ENCODE measurements around the gene EVI5L. TPM values are rescaled to one million over a fixed set of nuclear protein-coding genes. Genes with fewer than 3 reads are reported as not detected.

Gene EVI5L
- total and polyA plus RNA-seq, 2 donors (not counting 3 experiments of a cell fraction or from before 2014, with no cell fraction given): 11.9 to 13.5 TPM

- Histone ChIP-seq H3K79me2 (ENCODE audit: control insufficient read depth, insufficient read depth, low read length) (no peaks in the 10 kb centered on the region), H3K36me3 (ENCODE audit: control insufficient read depth in 2 of 2, extremely low read depth in 1 of 2, insufficient read depth in 2 of 2, low read length in 2 of 2) (no peaks in the 10 kb centered on the region), H2AFZ (ENCODE audit: low read depth, low read length) (no peak overlapping the region), H3K9me3 (replicated peaks; ENCODE audit: control insufficient read depth, insufficient read depth, low read length) (no peaks in the 10 kb centered on the region), H3K9me1 (replicated peaks; ENCODE audit: control insufficient read depth, extremely low read depth, insufficient read depth, low read length) (no peaks in the 10 kb centered on the region), H3K4me1 (ENCODE audit: control insufficient read depth, extremely low read depth, insufficient read depth, low read length) (no peaks in the 10 kb centered on the region), H3K9ac (replicated peaks; ENCODE audit: extremely low read depth, insufficient read depth, low read length) (no peak overlapping the region), H3K4me3 (replicated peaks in 1 of 3; ENCODE audit: insufficient read depth in 1 of 3, low read depth in 1 of 3, low read length in 3 of 3) (no peak overlapping the region), H3K27ac (ENCODE audit: insufficient read depth, low read depth, low read length) (no peak overlapping the region), H4K20me1 (replicated peaks; ENCODE audit: control insufficient read depth, extremely low read depth, insufficient read depth, low read length) (no peaks in the 10 kb centered on the region), H3K4me2 (ENCODE audit: insufficient read depth, low read length) (no peak overlapping the region), H3K27me3 (ENCODE audit: control insufficient read depth in 2 of 2, insufficient read depth in 2 of 2, low read length in 2 of 2) (no peaks in the 10 kb centered on the region)
- CTCF ChIA-PET: interaction anchor here (0.8 to 3.1 kb wide), 9 partner anchors 8 to 90 kb away, joined by 3 to 12 read pairs (median 6); partner anchors contain the start of genes MAP2K7 and TIMM44
- FAIRE-seq: no peak
- no TSS peak for BruUV-seq (replicated peaks)
- dilution Hi-C loops (cut with MboI; ENCODE audit: extremely low pct_ligation_motif_present, low sequenced_read_pairs): no loop called here
- TF ChIP-seq GATA2 (IDR thresholded peaks at IDR 0.05; ENCODE audit: insufficient read depth, insufficient read length, low read depth, low read length): no peak
- no peak for TF ChIP-seq POLR2A (IDR thresholded peaks at IDR 0.05; ENCODE audit: low read depth, low read length)
- TF ChIP-seq CTCF (IDR thresholded peaks at IDR 0.05; ENCODE audit: extremely low read depth in 1 of 2, insufficient read depth in 1 of 2, low read depth in 1 of 2, low read length in 2 of 2): no peak
- intact Hi-C loops (cut with micrococcal nuclease): loop anchor here (1.0 to 5.0 kb wide), 4 partner anchors 50 to 400 kb away; partner anchors contain the start of genes MAP2K7 and TRAPPC5
- POLR2A ChIA-PET: no interaction called here
- DNase-seq (ENCODE audit: low read depth, low spot score): no peak
Measured at GRCh38 chr19:7853770-7854128, 23.7 kb downstream of the EVI5L start.

- Histone ChIP-seq H3K27ac (ENCODE audit: insufficient read depth, low read depth, low read length) (no peak overlapping the region), H3K27me3 (ENCODE audit: control insufficient read depth in 2 of 2, insufficient read depth in 2 of 2, low read length in 2 of 2) (no peaks in the 10 kb centered on the region), H2AFZ (ENCODE audit: low read depth, low read length) (no peak overlapping the region), H3K4me3 (replicated peaks in 1 of 3; ENCODE audit: insufficient read depth in 1 of 3, low read depth in 1 of 3, low read length in 3 of 3) (no peak overlapping the region), H3K9me3 (replicated peaks; ENCODE audit: control insufficient read depth, insufficient read depth, low read length) (no peaks in the 10 kb centered on the region), H3K79me2 (ENCODE audit: control insufficient read depth, insufficient read depth, low read length) (no peaks in the 10 kb centered on the region), H3K9ac (replicated peaks; ENCODE audit: extremely low read depth, insufficient read depth, low read length) (no peak overlapping the region), H3K36me3 (ENCODE audit: control insufficient read depth in 2 of 2, extremely low read depth in 1 of 2, insufficient read depth in 2 of 2, low read length in 2 of 2) (no peaks in the 10 kb centered on the region), H3K4me1 (ENCODE audit: control insufficient read depth, extremely low read depth, insufficient read depth, low read length) (no peaks in the 10 kb centered on the region), H3K4me2 (ENCODE audit: insufficient read depth, low read length) (no peak overlapping the region), H4K20me1 (replicated peaks; ENCODE audit: control insufficient read depth, extremely low read depth, insufficient read depth, low read length) (no peaks in the 10 kb centered on the region), H3K9me1 (replicated peaks; ENCODE audit: control insufficient read depth, extremely low read depth, insufficient read depth, low read length) (no peaks in the 10 kb centered on the region)
- intact Hi-C loops (cut with micrococcal nuclease) (no loop called here), dilution Hi-C loops (cut with MboI; ENCODE audit: extremely low pct_ligation_motif_present, low sequenced_read_pairs) (no loop called here)
- no peak for FAIRE-seq
- ChIA-PET POLR2A (no interaction called here), CTCF (interaction anchor here (2.0 to 2.3 kb wide), 2 partner anchors 14 to 88 kb away, joined by 7 to 11 read pairs; partner anchors contain the start of gene TIMM44)
- TF ChIP-seq EZH2 (IDR thresholded peaks at IDR 0.05; ENCODE audit: borderline replicate concordance, low read depth, low read length, severe bottlenecking): no peak
- no peak for TF ChIP-seq JUN (IDR thresholded peaks at IDR 0.05; ENCODE audit: borderline replicate concordance, insufficient read depth, insufficient read length, low read depth)
- TF ChIP-seq FOS (IDR thresholded peaks at IDR 0.05; ENCODE audit: borderline replicate concordance, insufficient read depth, low read length): no peak
- TF ChIP-seq CTCF (IDR thresholded peaks at IDR 0.05; ENCODE audit: extremely low read depth in 1 of 2, insufficient read depth in 1 of 2, low read depth in 1 of 2, low read length in 2 of 2): no peak
- no peak for TF ChIP-seq GATA2 (IDR thresholded peaks at IDR 0.05; ENCODE audit: insufficient read depth, insufficient read length, low read depth, low read length)
- TF ChIP-seq POLR2A (IDR thresholded peaks at IDR 0.05; ENCODE audit: low read depth, low read length): no peak
- TF ChIP-seq MYC (IDR thresholded peaks at IDR 0.05; ENCODE audit: low read depth, low read length): no peak
- TF ChIP-seq POLR2AphosphoS5 (IDR thresholded peaks at IDR 0.05; ENCODE audit: insufficient read depth, low read depth, low read length): no peak
- no peak for TF ChIP-seq MAX (IDR thresholded peaks at IDR 0.05; ENCODE audit: insufficient read depth, insufficient read length)
- no peak for DNase-seq (ENCODE audit: low read depth, low spot score)
- BruUV-seq (replicated peaks): no TSS peak
Measured at GRCh38 chr19:7855426-7856108, 25.5 kb downstream of the EVI5L start.

Data from endothelial cell of umbilical vein (primary cell).